HEK293 (cell line): ENCODE measurements around the gene DCC.

Experiments
- CTCF ChIA-PET: fragments of 350-600 bp; formaldehyde crosslinking; extraction: SDS; loops from one replicate; lab custom pipeline; 2021; ENCODE audit warnings: antibody characterized with exemption; lab: Yijun Ruan, JAX
- POLR2A ChIA-PET: fragments of 300-600 bp; formaldehyde crosslinking; extraction: SDS; loops from one replicate; lab custom pipeline; 2020; ENCODE audit warnings: antibody characterized with exemption, inconsistent platforms; lab: Yijun Ruan, JAX
- H3K27ac ChIP-seq: fragments of 200-500 bp; sonication (Bioruptor generic); 2 replicates; pipeline ENCODE4 v1.5.1; 2014; ENCODE audit warnings: low read depth, low read length, control low read depth, inconsistent platforms; ENCODE audit errors: extremely low read depth
- H3K36me3 ChIP-seq, 2 experiments: fragments of 200-500 bp in 1 of 2; sonication (Bioruptor generic) in 1 of 2; 1 replicate in 1 of 2; 2 replicates in 1 of 2; pipeline ENCODE4 v1.5.1; 2014 to 2017; ENCODE audit warnings: inconsistent platforms in 2 of 2, low read length in 2 of 2; ENCODE audit not compliant: control insufficient read depth in 2 of 2, insufficient read depth in 1 of 2
- H3K4me1 ChIP-seq: fragments of 200-500 bp; sonication (Bioruptor generic); 2 replicates; pipeline ENCODE4 v1.5.1; 2014; ENCODE audit warnings: mild to moderate bottlenecking, low read length, inconsistent platforms; ENCODE audit not compliant: control insufficient read depth, insufficient read depth
- H3K4me3 ChIP-seq: 2 replicates; pipeline ENCODE4 v1.5.1; 2011; ENCODE audit warnings: low read depth, mild to moderate bottlenecking, control low read depth, low read length, moderate library complexity
- H3K9me3 ChIP-seq: fragments of 200-500 bp; sonication (Bioruptor generic); 2 replicates; pipeline ENCODE4 v1.5.1; 2014; ENCODE audit warnings: low read depth, low read length, inconsistent platforms; ENCODE audit not compliant: control insufficient read depth, insufficient read depth
- GLI2 ChIP-seq: fragments of 450-650 bp; formaldehyde crosslinking; IDR thresholded peaks from 2 replicates; pipeline ENCODE4; 2017; ENCODE audit warnings: missing biosample characterization, missing genetic modification characterization, low read depth, borderline replicate concordance
- GLI4 ChIP-seq: fragments of 450-650 bp; formaldehyde crosslinking; IDR thresholded peaks from 2 replicates; pipeline ENCODE4 v1.5.1; 2016; ENCODE audit warnings: missing biosample characterization, missing genetic modification characterization
- HOXA7 ChIP-seq: sonication (generic); formaldehyde crosslinking; IDR thresholded peaks from 2 replicates; pipeline ENCODE4 v1.8.1; 2022; ENCODE audit warnings: missing genetic modification reagents, borderline replicate concordance
- HOXD13 ChIP-seq: sonication (generic); formaldehyde crosslinking; IDR thresholded peaks from 2 replicates; pipeline ENCODE4 v1.8.0; 2022; ENCODE audit warnings: missing genetic modification reagents, borderline replicate concordance
- YY1 ChIP-seq: fragments of 450-650 bp; formaldehyde crosslinking; IDR thresholded peaks from 2 replicates; pipeline ENCODE4 v1.5.1; 2018; ENCODE audit warnings: missing biosample characterization, missing genetic modification characterization
- ZBTB6 ChIP-seq: fragments of 450-650 bp; formaldehyde crosslinking; IDR thresholded peaks from 2 replicates; pipeline ENCODE4 v1.5.1; 2017; ENCODE audit warnings: missing biosample characterization, missing genetic modification characterization
- ZNF114 ChIP-seq: fragments of 450-650 bp; formaldehyde crosslinking; IDR thresholded peaks from 2 replicates; pipeline ENCODE4 v1.5.0; 2017; ENCODE audit warnings: missing biosample characterization, missing genetic modification characterization
- ZNF121 ChIP-seq: fragments of 450-650 bp; formaldehyde crosslinking; IDR thresholded peaks from 2 replicates; pipeline ENCODE4 v1.5.1; 2016; ENCODE audit warnings: missing biosample characterization, missing genetic modification characterization
- ZNF138 ChIP-seq: fragments of 450-650 bp; formaldehyde crosslinking; IDR thresholded peaks from 2 replicates; pipeline ENCODE4 v1.5.1; 2016; ENCODE audit warnings: missing biosample characterization, missing genetic modification characterization, borderline replicate concordance
- ZNF140 ChIP-seq: fragments of 450-650 bp; formaldehyde crosslinking; IDR thresholded peaks from 2 replicates; pipeline ENCODE4 v1.5.1; 2016; ENCODE audit warnings: missing biosample characterization, missing genetic modification characterization
- ZNF175 ChIP-seq: fragments of 450-650 bp; formaldehyde crosslinking; IDR thresholded peaks from 2 replicates; pipeline ENCODE4 v1.5.1; 2016; ENCODE audit warnings: missing biosample characterization, missing genetic modification characterization
- ZNF223 ChIP-seq: fragments of 450-650 bp; formaldehyde crosslinking; IDR thresholded peaks from 2 replicates; pipeline ENCODE4 v1.5.1; 2016; ENCODE audit warnings: missing biosample characterization, missing genetic modification characterization
- ZNF645 ChIP-seq: fragments of 450-650 bp; formaldehyde crosslinking; IDR thresholded peaks from 2 replicates; pipeline ENCODE4; 2016; ENCODE audit warnings: missing biosample characterization, missing genetic modification characterization
- ZNF704 ChIP-seq: fragments of 450-650 bp; formaldehyde crosslinking; IDR thresholded peaks from 2 replicates; pipeline ENCODE4 v1.5.1; 2016; ENCODE audit warnings: missing biosample characterization, missing genetic modification characterization
- ZNF785 ChIP-seq: fragments of 450-650 bp; formaldehyde crosslinking; IDR thresholded peaks from 2 replicates; pipeline ENCODE4 v1.5.1; 2016; ENCODE audit warnings: missing biosample characterization, missing genetic modification characterization
- ZSCAN30 ChIP-seq: fragments of 450-650 bp; IDR thresholded peaks from 2 replicates; pipeline ENCODE4 v1.5.1; 2018; ENCODE audit warnings: missing biosample characterization, mild to moderate bottlenecking, missing genetic modification characterization, moderate library complexity
- TF ChIP-seq, protein P1 (sequence below): fragments of 450-650 bp; formaldehyde crosslinking; IDR thresholded peaks from 2 replicates; pipeline ENCODE4 v1.5.1; 2016; ENCODE audit warnings: missing biosample characterization, missing genetic modification characterization
- TF ChIP-seq, protein P2 (sequence below): fragments of 450-650 bp; formaldehyde crosslinking; IDR thresholded peaks from 2 replicates; pipeline ENCODE4 v1.5.1; 2017; ENCODE audit warnings: missing biosample characterization, missing genetic modification characterization

DCC gene

GRCh38 chr18:52749542-52749941 lies 409.5 kb downstream of the DCC start (continued):
- no peak for TF ChIP-seq ZNF785 (tag by site-specific recombination)
- TF ChIP-seq, all 188 proteins: peak for 0

GRCh38 chr18:52750995-52751394 lies 411.0 kb downstream of the DCC start:
- no peaks in the 10 kb centered on the region for H3K9me3 ChIP-seq
- CTCF ChIA-PET = interaction anchor here (0.7 kb wide), 1 partner anchor 1126 kb away, joined by 3 read pairs; no protein-coding TSS in a partner anchor
- TF ChIP-seq GLI2 (tag by site-specific recombination) = no peak
- TF ChIP-seq ZNF121 (tag by site-specific recombination) = no peak
- TF ChIP-seq ZNF645 (tag by site-specific recombination) = no peak
- TF ChIP-seq ZNF175 (tag by site-specific recombination) = no peak
- TF ChIP-seq ZBTB6 = no peak
- no peak for TF ChIP-seq ZNF114 (tag by site-specific recombination)
- TF ChIP-seq ZNF223 (tag by site-specific recombination) = no peak
- TF ChIP-seq, protein P1, sequence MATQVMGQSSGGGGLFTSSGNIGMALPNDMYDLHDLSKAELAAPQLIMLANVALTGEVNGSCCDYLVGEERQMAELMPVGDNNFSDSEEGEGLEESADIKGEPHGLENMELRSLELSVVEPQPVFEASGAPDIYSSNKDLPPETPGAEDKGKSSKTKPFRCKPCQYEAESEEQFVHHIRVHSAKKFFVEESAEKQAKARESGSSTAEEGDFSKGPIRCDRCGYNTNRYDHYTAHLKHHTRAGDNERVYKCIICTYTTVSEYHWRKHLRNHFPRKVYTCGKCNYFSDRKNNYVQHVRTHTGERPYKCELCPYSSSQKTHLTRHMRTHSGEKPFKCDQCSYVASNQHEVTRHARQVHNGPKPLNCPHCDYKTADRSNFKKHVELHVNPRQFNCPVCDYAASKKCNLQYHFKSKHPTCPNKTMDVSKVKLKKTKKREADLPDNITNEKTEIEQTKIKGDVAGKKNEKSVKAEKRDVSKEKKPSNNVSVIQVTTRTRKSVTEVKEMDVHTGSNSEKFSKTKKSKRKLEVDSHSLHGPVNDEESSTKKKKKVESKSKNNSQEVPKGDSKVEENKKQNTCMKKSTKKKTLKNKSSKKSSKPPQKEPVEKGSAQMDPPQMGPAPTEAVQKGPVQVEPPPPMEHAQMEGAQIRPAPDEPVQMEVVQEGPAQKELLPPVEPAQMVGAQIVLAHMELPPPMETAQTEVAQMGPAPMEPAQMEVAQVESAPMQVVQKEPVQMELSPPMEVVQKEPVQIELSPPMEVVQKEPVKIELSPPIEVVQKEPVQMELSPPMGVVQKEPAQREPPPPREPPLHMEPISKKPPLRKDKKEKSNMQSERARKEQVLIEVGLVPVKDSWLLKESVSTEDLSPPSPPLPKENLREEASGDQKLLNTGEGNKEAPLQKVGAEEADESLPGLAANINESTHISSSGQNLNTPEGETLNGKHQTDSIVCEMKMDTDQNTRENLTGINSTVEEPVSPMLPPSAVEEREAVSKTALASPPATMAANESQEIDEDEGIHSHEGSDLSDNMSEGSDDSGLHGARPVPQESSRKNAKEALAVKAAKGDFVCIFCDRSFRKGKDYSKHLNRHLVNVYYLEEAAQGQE (tag by site-specific recombination) = no peak
- TF ChIP-seq GLI4 (tag by site-specific recombination) = no peak
- no peak for TF ChIP-seq ZNF704 (tag by site-specific recombination)
- TF ChIP-seq HOXA7 (CRISPR knock-in tag) = no peak
- TF ChIP-seq YY1 (tag by site-specific recombination) = no peak
- no peak for TF ChIP-seq ZNF138
- TF ChIP-seq, protein P2, sequence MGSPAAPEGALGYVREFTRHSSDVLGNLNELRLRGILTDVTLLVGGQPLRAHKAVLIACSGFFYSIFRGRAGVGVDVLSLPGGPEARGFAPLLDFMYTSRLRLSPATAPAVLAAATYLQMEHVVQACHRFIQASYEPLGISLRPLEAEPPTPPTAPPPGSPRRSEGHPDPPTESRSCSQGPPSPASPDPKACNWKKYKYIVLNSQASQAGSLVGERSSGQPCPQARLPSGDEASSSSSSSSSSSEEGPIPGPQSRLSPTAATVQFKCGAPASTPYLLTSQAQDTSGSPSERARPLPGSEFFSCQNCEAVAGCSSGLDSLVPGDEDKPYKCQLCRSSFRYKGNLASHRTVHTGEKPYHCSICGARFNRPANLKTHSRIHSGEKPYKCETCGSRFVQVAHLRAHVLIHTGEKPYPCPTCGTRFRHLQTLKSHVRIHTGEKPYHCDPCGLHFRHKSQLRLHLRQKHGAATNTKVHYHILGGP (tag by site-specific recombination) = no peak
- TF ChIP-seq, all 188 proteins: peak for 0
- POLR2A ChIA-PET = no interaction called here
- H3K27ac ChIP-seq = no peak overlapping the region
- no peaks in the 10 kb centered on the region for H3K36me3 ChIP-seq
- H3K4me3 ChIP-seq = no peak overlapping the region
- no peaks in the 10 kb centered on the region for H3K4me1 ChIP-seq

GRCh38 chr18:52764316-52764715 lies 424.3 kb downstream of the DCC start:
- CTCF ChIA-PET = interaction anchor here (0.6 kb wide), 1 partner anchor 25 kb away, joined by 5 read pairs; no protein-coding TSS in a partner anchor
- TF ChIP-seq HOXD13 (CRISPR knock-in tag) = no peak
- no peak for TF ChIP-seq ZNF140 (tag by site-specific recombination)
- TF ChIP-seq ZSCAN30 (tag by site-specific recombination) = no peak
- TF ChIP-seq, all 188 proteins: peak for 0
- no peaks in the 10 kb centered on the region for H3K36me3 ChIP-seq
- H3K4me1 ChIP-seq = no peaks in the 10 kb centered on the region
- POLR2A ChIA-PET = no interaction called here
- no peak overlapping the region for H3K4me3 ChIP-seq
- H3K27ac ChIP-seq = no peak overlapping the region
- H3K9me3 ChIP-seq = no peaks in the 10 kb centered on the region
